HG03432 (cell line): Measurements from ENCODE around the gene JAK3.

ENCODE experiments used
- ATAC-seq: cut with Tn5 transposase; IDR thresholded peaks from one replicate; pipeline ENCODE4 v1.9.1; 2021; ENCODE audit warnings: mild to moderate bottlenecking, moderate library complexity; ENCODE audit not compliant: unreplicated experiment

The JAK3 gene

GRCh38 chr19:17841810-17842662 is 5.7 kb downstream of the JAK3 start:
- ATAC-seq: no peak

DNA sequence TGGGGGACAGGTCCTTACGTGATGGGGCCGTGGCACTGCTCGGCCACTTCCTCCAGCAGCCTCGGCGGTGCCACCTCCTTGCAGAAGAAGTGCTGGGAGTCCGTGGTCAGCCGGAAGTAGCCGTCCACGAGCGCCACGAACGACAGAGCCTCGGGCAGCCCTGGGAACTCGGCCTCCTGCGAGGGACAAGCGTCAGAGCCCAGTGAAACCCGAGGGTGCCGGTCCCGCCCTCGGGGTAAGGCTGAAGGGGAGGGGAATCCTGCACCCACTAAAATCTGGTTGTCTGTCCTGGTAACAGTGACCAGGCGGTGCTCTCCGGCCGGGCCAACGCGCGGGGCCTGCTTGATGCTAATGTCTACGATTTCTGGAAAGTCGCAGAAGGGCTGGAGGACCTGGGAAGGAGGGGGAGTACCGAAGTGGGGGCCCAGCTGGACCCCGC is 6.4 kb downstream of the JAK3 start:
- no peak for ATAC-seq

DNA sequence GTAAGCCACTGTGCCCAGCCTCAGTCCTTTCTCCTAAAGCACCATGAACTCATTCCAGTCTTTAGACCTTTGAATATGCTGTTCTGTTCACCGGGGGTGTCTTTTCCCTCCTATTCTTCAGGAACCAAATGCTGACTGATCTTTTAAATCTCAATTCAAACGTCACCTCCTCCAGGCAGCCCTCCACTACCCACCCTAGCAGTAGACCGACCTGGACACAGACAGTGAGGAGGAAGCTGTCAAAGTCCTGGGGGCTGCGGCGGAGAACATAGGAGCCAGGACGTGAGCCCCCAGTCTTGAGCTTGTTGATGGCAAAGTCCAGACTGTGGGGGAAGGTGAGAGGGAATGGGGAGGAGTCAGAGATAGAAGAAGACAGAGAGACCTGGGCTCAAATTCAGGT is 7.8 kb downstream of the JAK3 start:
- ATAC-seq: no peak

GRCh38 chr19:17837972-17838371 is 9.8 kb downstream of the JAK3 start:
- no peak for ATAC-seq

GRCh38 chr19:17836530-17836929 is 11.3 kb downstream of the JAK3 start:
- ATAC-seq: no peak

DNA sequence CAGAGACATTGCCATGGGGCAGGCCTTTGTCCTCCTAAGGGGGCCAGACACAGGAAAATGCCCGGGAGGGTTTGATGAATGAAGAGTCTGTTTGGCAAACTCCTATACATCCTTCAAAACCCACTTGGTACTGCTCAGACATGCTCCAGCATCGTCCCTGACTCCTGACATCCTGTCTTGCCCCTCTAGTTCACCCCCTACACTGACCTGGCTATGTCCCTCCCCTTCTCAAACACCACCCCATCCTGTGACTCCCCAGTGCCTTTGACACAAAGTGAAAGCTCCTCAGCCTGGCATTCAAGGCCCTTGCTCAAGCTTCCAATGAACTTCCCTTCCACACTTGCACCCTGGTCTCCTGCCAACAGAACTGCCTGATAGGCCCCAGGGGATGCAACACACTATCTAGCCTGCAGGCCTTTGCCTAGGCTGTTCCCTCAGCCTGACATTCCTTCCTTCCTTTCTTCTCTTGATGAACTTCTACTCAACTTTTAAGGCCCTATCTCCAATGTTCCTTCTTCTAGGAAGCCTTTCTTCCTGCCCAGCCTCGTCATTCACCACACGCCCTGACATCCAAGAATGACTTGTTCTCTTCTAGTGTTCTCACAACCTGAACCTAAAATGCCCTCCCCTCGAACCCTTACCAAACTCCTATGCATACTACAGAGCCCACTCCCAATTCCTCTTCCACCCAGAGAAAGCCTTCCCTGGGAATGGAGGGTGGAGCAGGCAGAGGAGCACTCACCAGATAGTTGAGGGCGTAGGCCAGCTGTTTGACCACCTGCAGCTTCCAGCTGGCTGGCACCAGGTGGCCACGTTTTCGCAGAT is 12.4 kb downstream of the JAK3 start:
- ATAC-seq: no peak

DNA sequence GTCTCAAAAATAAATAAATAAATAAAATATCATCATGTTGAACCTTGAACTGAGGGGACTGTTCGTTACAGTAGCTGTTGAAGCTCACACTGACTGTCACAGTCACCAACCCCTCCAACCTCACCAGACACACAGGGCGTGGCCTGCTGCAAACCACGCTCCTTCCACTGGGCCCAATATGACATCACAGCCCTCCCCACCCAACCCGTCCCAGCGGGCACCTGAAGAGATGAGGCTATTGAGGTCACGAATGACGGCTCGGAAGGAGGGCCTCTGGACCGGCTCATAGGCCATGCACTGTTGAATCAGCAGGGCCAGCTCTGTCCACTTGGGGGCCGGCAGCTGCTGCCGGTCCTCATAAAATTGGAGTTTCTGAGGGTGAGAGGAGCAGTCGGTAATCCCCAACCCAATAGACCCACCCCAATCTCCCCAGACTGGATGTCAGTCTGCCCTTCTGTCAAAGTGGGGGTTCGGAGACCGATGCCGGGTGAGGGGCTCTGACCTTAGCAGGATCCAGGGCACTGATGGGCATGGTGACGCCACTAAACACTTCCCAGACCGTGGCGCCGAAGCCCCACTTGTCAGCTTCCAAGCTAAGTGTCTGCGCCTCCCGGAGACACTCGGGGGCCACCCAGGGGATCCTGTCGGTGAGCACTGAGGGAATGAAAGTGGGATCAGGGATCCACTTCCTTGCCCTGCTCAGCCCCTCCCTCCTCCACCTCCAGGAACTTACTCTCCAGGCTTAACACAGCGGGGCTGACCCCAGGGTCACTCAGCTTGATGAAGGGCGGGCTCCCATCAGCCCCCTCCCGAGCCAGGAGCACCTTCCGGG is 13.2 kb downstream of the JAK3 start:
- ATAC-seq: no peak

DNA sequence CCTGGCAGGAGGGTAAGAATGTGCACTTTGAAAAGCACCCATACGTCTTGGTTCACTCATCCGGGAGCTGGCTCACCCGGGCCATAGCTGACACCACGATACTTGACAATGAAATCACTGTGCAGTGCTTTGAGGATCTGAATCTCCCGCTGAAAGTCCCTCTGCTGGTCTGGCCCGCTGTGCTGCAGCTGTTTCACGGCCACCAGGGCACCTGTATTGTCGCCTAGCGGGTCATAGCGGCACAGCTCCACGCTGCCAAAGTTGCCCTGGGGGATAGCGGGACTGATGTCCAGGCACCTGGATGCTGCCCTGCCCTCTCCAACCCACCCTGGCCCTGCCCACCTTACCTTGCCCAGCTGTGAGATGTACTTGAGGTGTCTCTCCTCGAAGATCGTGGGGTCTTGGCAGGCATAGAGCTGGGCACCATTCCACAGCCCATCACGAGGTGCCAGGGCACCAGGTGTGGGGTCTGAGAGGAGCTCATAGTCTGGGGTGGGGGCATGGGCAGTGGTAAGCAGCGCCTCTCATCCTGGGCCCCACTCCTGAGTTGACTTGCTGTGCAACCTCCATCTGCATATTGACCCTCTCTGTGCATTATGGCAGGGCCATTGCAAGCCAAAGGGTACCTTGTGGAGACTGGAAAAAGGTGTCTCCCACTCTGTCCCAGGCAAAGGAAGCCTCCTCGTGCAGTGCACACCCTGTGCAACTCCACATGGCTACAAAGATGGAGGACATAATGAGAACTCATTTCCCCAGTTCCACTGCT is 15.2 kb downstream of the JAK3 start:
- ATAC-seq: no peak

GRCh38 chr19:17831419-17831888 is 16.3 kb downstream of the JAK3 start:
- ATAC-seq: no peak

- ATAC-seq: no peak
These were observed 17.0 kb downstream of the JAK3 start for GRCh38 chr19:17830567-17831418.

DNA sequence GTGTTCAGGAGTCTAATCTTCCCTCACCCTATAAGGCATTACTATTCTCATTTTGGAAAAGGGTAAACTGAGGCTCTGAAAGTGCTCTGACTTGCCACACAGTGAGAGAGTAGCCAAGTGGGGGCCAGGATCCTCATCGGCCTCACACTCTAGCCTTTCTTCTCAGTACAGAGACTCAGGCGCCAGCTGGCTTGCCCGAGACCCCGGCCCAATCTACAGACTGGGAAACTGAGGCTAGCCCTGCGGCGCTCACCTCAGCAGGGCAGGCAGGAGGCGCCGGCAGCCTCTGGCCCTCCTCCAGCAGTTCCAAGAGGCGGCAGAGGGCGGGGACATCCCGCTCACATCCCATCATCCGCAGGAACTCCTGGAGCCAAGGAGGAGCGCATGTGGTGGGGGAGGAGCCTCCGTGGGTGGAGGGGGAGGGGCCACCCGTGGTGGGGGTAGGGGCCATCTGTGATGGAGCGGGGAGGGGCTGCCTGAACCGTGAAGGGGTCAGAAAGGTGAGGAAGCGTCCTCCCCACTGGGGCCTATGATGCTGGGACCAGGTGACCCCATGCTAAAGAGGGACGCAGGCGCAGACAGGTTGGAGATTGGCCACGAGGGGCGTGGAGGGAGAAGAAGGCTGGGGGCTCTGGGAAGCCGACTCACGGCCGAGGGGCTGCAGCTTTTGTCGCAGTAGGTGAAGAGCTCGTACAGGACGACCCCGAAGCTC is 17.8 kb downstream of the JAK3 start:
- no peak for ATAC-seq

- no peak for ATAC-seq
These were observed 21.2 kb downstream of the JAK3 start for GRCh38 chr19:17826508-17827056.

- no peak for ATAC-seq
These were observed 23.4 kb downstream of the JAK3 start for GRCh38 chr19:17824339-17824738.

- no peak for ATAC-seq
These were observed 26.6 kb downstream of the JAK3 start, which contains the start of gene INSL3 for GRCh38 chr19:17821190-17821589. Gene INSL3 (minus strand): TSS chr19:17821519. CDS start chr19:17821506, 13 bp downstream.

- ATAC-seq: no peak
These were observed 30.0 kb downstream of the JAK3 start for GRCh38 chr19:17817668-17818363.

DNA sequence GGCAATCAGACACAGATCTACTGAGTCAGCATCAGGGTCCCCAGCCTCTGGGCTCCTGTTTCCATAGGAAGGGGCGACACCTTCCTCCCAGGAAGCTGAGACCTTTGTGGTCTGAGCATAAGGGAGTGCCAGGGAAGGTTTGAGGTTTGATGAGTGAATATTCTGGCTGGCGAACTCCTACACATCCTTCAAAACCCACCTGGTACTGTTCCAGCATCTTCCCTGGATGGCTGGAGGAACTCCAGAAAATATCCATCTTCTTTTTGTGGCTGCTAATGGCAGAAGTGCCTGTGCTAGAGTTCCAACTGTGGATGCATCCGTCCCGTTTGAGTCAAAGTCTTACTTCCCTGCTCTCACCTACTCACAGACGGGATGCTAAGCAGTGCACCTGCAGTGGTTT is 35.7 kb downstream of the JAK3 start:
- no peak for ATAC-seq

GRCh38 chr19:17811681-17812080 is 36.1 kb downstream of the JAK3 start:
- no peak for ATAC-seq

- ATAC-seq: no peak
These were observed 36.7 kb downstream of the JAK3 start for GRCh38 chr19:17811103-17811502.
